Mammary epithelial cell (primary cell): ENCODE results near the gene HIP1.

ENCODE experiments used
- EZH2 ChIP-seq: IDR thresholded peaks from 2 replicates; pipeline ENCODE4 v1.6.1; 2012; ENCODE audit warnings: low read length, inconsistent platforms, borderline replicate concordance
- TF ChIP-seq, protein P1 (sequence below), 2 donors: IDR thresholded peaks in 1 of 2; conservative IDR thresholded peaks in 1 of 2; 2 replicates each; pipeline ENCODE4 v1.5.1; 2011 to 2012; ENCODE audit warnings: inconsistent platforms in 2 of 2, low read length in 2 of 2, mild to moderate bottlenecking in 2 of 2, control low read depth in 1 of 2, low read depth in 1 of 2; ENCODE audit not compliant: insufficient read depth in 1 of 2; ENCODE audit errors: extremely low read depth in 1 of 2

DNA sequence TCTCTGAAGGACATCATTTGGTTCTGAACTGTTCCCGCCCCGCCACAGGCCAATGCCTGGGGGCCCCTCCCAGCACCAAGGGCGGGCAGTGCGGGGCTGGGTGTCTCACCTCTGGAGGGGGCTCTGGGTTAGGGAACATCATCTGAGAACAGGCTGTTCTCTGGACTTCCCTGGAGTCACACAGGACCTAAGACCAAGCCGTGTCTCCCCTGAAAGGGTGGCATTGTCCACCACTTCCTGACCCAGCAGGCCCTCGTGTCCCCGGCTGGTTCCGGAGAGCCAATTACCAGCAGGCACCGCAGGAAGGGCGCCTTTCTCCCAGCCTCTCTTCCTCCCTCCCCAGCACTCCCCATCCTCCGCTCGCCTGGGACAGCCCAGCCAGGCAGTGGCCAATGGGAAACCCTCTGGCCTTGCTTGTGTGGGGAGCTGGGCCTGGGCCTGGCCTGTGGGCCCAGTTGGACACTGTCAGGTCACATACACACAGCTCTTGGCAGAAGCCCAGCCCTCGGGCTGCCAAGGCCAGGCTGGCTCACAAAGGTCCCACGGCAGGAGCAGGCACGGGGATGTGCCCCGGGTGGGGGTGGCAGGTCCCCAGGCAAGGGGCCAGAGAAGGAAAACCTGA, 127.1 kb downstream of the HIP1 start:
- TF ChIP-seq EZH2, result no peak
- TF ChIP-seq, protein P1, sequence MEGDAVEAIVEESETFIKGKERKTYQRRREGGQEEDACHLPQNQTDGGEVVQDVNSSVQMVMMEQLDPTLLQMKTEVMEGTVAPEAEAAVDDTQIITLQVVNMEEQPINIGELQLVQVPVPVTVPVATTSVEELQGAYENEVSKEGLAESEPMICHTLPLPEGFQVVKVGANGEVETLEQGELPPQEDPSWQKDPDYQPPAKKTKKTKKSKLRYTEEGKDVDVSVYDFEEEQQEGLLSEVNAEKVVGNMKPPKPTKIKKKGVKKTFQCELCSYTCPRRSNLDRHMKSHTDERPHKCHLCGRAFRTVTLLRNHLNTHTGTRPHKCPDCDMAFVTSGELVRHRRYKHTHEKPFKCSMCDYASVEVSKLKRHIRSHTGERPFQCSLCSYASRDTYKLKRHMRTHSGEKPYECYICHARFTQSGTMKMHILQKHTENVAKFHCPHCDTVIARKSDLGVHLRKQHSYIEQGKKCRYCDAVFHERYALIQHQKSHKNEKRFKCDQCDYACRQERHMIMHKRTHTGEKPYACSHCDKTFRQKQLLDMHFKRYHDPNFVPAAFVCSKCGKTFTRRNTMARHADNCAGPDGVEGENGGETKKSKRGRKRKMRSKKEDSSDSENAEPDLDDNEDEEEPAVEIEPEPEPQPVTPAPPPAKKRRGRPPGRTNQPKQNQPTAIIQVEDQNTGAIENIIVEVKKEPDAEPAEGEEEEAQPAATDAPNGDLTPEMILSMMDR (conservative IDR thresholded peaks at IDR 0.05 in 1 of 2, IDR thresholded peaks at IDR 0.05 in 1 of 2; ENCODE audit: extremely low read depth in 1 of 2, insufficient read depth in 1 of 2, low read depth in 1 of 2, low read length in 2 of 2), result no peak
